ENCODE measurements around the gene SGTA. TPM values are rescaled to one million over a fixed set of nuclear protein-coding genes. Genes with fewer than 3 reads are reported as not detected.

SGTA gene
- total and polyA plus RNA-seq, 2 of the 8 experiments (the other 6 are each of a cell fraction or from before 2014, with no cell fraction given), result 86.8 to 130 TPM

GRCh38 chr19:2790194-2790556 is 7.1 kb upstream of the SGTA start:
- Histone ChIP-seq H3K79me2 (ENCODE audit: control insufficient read depth in 1 of 2, insufficient read depth in 2 of 2, low read length in 2 of 2) (peaks cover 7 to 44% of the 10 kb centered on the region in 2 experiments; a peak in 3 of 4 replicates), H2BK20ac (ENCODE audit: low read length) (no peak overlapping the region), H4K8ac (ENCODE audit: extremely low read depth, insufficient read depth, low read length) (peak overlapping the region; percentile 78; the same call in 1 of the 2 replicates), H3K4me2 (ENCODE audit: insufficient read depth in 1 of 2, low read depth in 2 of 2, low read length in 2 of 2) (no peak overlapping the region), H3K79me1 (ENCODE audit: low read depth, low read length) (peaks cover 10% of the 10 kb centered on the region), H3K4me1 (replicated peaks in 1 of 4; ENCODE audit: control insufficient read depth in 3 of 4, insufficient read depth in 4 of 4, low read length in 3 of 4) (no peaks in the 10 kb centered on the region; a peak in 1 of 7 replicates), H3K18ac (ENCODE audit: extremely low read depth, low read length) (no peak overlapping the region), H4K5ac (ENCODE audit: insufficient read length, low read depth, low read length) (no peak overlapping the region), H3K27ac (ENCODE audit: low read depth, low read length) (no peak overlapping the region), H2BK5ac (ENCODE audit: low read depth, low read length) (no peak overlapping the region), H3K27me3 (replicated peaks in 1 of 4; ENCODE audit: control insufficient read depth in 3 of 4, extremely low read depth in 1 of 4, insufficient read depth in 3 of 4, low read length in 3 of 4) (no peaks in the 10 kb centered on the region), H3K56ac (replicated peaks; ENCODE audit: insufficient read length, low read depth, low read length) (no peak overlapping the region), H2BK120ac (replicated peaks; ENCODE audit: low read depth, low read length) (no peak overlapping the region), H2BK15ac (ENCODE audit: low read length) (no peak overlapping the region), H2BK12ac (ENCODE audit: low read depth, low read length) (no peak overlapping the region), H3K23me2 (ENCODE audit: low read depth, low read length) (peaks cover 4% of the 10 kb centered on the region; the same call in 1 of the 2 replicates), H3K9me3 (ENCODE audit: insufficient read depth in 2 of 2, low read depth in 1 of 2, low read length in 1 of 2) (no peaks in the 10 kb centered on the region), H4K20me1 (replicated peaks in 1 of 2; ENCODE audit: control insufficient read depth in 1 of 2, insufficient read depth in 2 of 2, low read length in 2 of 2) (peaks cover 2 to 23% of the 10 kb centered on the region in 2 experiments), H4K91ac (replicated peaks; ENCODE audit: insufficient read length, low read length) (no peak overlapping the region), H3K4me3 (ENCODE audit: extremely low read depth in 1 of 4, insufficient read depth in 2 of 4, low read depth in 3 of 4, low read length in 4 of 4) (no peak overlapping the region), H3K14ac (ENCODE audit: insufficient read length) (no peak overlapping the region), H3K9ac (replicated peaks in 1 of 4; ENCODE audit: extremely low read depth in 1 of 4, low read depth in 3 of 4, low read length in 3 of 4) (no peak overlapping the region), H2AK5ac (ENCODE audit: low read depth, low read length) (no peak overlapping the region), H3K23ac (ENCODE audit: insufficient read length) (no peak overlapping the region), H3K36me3 (ENCODE audit: control insufficient read depth in 2 of 4, insufficient read depth in 4 of 4, low read length in 3 of 4) (peaks cover 14 to 44% (median 27%) of the 10 kb centered on the region in 4 experiments), H3K4ac (replicated peaks; ENCODE audit: insufficient read length, low read depth, low read length) (no peak overlapping the region), H2AFZ (ENCODE audit: low read length) (no peak overlapping the region)
- ChIA-PET POLR2A (ENCODE audit: partially characterized antibody) (no interaction called here), CTCF (ENCODE audit: partially characterized antibody) (no interaction called here)
- no peak for TF ChIP-seq TAF1 (IDR thresholded peaks at IDR 0.05; ENCODE audit: low read depth, low read length)
- no peak for FAIRE-seq
- 89% methylated on average over 14 of the region's 14 CpGs; no CpG with 5 or more reads in 1 of the 2 experiments for WGBS, 2 experiments (ENCODE audit: extremely low coverage in 1 of 2, insufficient coverage in 1 of 2, insufficient read length in 1 of 2, insufficient replicate concordance in 2 of 2, low coverage in 1 of 2, low lambda C conversion rate in 2 of 2, missing lambda C conversion rate in 1 of 2)
- no peak for DNase-seq (ENCODE audit: low read depth in 1 of 2, low spot score in 2 of 2)

Measured in H1 (cell line).